ENCODE measurements around the gene HOXC10. TPM values are rescaled to one million over a fixed set of nuclear protein-coding genes. Genes with fewer than 3 reads are reported as not detected.
A peak's percentile ranks its signal among the peaks of the same experiment; 100 is the strongest.

Gene HOXC10
- total and polyA plus RNA-seq, 7 donors: not detected

GRCh38 chr12:54030889-54031471, 46.0 kb downstream of the HOXC10 start:
- intact Hi-C loops (cut with DNase I): loop anchor here (5.0 kb wide), 1 partner anchor 96 kb away; no protein-coding TSS in a partner anchor
- H3K4me3 ChIP-seq: no peak overlapping the region
- H3K4me1 ChIP-seq: peaks cover 0 to 42% (median 34%) of the 10 kb centered on the region in 4 donors
- no peak for DNase-seq
- TF ChIP-seq EP300 (IDR thresholded peaks at IDR 0.05) (no peak), POLR2A (IDR thresholded peaks at IDR 0.05) (no peak), POLR2AphosphoS5 (IDR thresholded peaks at IDR 0.05) (no peak)
- TF ChIP-seq, protein P1, sequence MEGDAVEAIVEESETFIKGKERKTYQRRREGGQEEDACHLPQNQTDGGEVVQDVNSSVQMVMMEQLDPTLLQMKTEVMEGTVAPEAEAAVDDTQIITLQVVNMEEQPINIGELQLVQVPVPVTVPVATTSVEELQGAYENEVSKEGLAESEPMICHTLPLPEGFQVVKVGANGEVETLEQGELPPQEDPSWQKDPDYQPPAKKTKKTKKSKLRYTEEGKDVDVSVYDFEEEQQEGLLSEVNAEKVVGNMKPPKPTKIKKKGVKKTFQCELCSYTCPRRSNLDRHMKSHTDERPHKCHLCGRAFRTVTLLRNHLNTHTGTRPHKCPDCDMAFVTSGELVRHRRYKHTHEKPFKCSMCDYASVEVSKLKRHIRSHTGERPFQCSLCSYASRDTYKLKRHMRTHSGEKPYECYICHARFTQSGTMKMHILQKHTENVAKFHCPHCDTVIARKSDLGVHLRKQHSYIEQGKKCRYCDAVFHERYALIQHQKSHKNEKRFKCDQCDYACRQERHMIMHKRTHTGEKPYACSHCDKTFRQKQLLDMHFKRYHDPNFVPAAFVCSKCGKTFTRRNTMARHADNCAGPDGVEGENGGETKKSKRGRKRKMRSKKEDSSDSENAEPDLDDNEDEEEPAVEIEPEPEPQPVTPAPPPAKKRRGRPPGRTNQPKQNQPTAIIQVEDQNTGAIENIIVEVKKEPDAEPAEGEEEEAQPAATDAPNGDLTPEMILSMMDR (IDR thresholded peaks at IDR 0.05): no peak
- peak overlapping the region in 1 of 4 donors; percentile 11 for H3K27ac ChIP-seq
- no peaks in the 10 kb centered on the region for H3K36me3 ChIP-seq
- H3K27me3 ChIP-seq: peaks cover 67 to 100% (median 96%) of the 10 kb centered on the region in 3 donors
- H3K9me3 ChIP-seq: no peaks in the 10 kb centered on the region
- 9 to 19% methylated on average over 46 of the region's 46 CpGs for WGBS, 2 donors

GRCh38 chr12:54031480-54031879, 46.5 kb downstream of the HOXC10 start:
- no peak for DNase-seq
- 38 to 55% methylated on average over 16 of the region's 16 CpGs for WGBS, 2 donors
- no peaks in the 10 kb centered on the region for H3K36me3 ChIP-seq
- no peak overlapping the region for H3K27ac ChIP-seq
- intact Hi-C loops (cut with DNase I): loop anchor here (5.0 kb wide), 1 partner anchor 96 kb away; no protein-coding TSS in a partner anchor
- peaks cover 65 to 100% (median 96%) of the 10 kb centered on the region in 3 donors for H3K27me3 ChIP-seq
- TF ChIP-seq, protein P1 (IDR thresholded peaks at IDR 0.05): no peak
- TF ChIP-seq POLR2A (IDR thresholded peaks at IDR 0.05) (no peak), POLR2AphosphoS5 (IDR thresholded peaks at IDR 0.05) (no peak), EP300 (IDR thresholded peaks at IDR 0.05) (no peak)
- peaks cover 0 to 42% (median 34%) of the 10 kb centered on the region in 4 donors for H3K4me1 ChIP-seq
- no peaks in the 10 kb centered on the region for H3K9me3 ChIP-seq
- no peak overlapping the region for H3K4me3 ChIP-seq

- Histone ChIP-seq H3K4me1 (peaks cover 0 to 42% (median 34%) of the 10 kb centered on the region in 4 donors), H3K4me3 (peak overlapping the region in 1 of 4 donors; percentile 43), H3K27me3 (peaks cover 58 to 100% (median 96%) of the 10 kb centered on the region in 3 donors), H3K36me3 (no peaks in the 10 kb centered on the region), H3K27ac (no peak overlapping the region), H3K9me3 (no peaks in the 10 kb centered on the region)
- TF ChIP-seq, protein P1 (IDR thresholded peaks at IDR 0.05): no peak
- no peak for TF ChIP-seq POLR2AphosphoS5 (IDR thresholded peaks at IDR 0.05)
- DNase-seq: no peak
- WGBS, 2 donors: 28 to 39% methylated on average over 6 of the region's 6 CpGs
- intact Hi-C loops (cut with DNase I): loop anchor here (1.0 to 5.0 kb wide), 2 partner anchors 95 to 159 kb away; no protein-coding TSS in a partner anchor
These were observed 47.2 kb downstream of the HOXC10 start for GRCh38 chr12:54032086-54032619.

- H3K27me3 ChIP-seq: peaks cover 54 to 100% (median 96%) of the 10 kb centered on the region in 3 donors
- H3K9me3 ChIP-seq: no peaks in the 10 kb centered on the region
- intact Hi-C loops (cut with DNase I): loop anchor here (1.0 to 5.0 kb wide), 2 partner anchors 95 to 159 kb away; no protein-coding TSS in a partner anchor
- H3K4me3 ChIP-seq: peak within 1 kb of the TSS; percentile 7 to 49 (median 32)
- peak; percentile 87 for DNase-seq
- no peaks in the 10 kb centered on the region for H3K36me3 ChIP-seq
- 4 to 14% methylated on average over 12 of the region's 12 CpGs for WGBS, 2 donors
- no peak for TF ChIP-seq POLR2AphosphoS5 (IDR thresholded peaks at IDR 0.05)
- TF ChIP-seq, protein P1 (IDR thresholded peaks at IDR 0.05): peak; percentile 78 to 97 (median 88)
- H3K27ac ChIP-seq: peak within 1 kb of the TSS in 3 of 4 donors; percentile 33 to 65 (median 44)
- H3K4me1 ChIP-seq: peaks cover 0 to 42% (median 34%) of the 10 kb centered on the region in 4 donors
These were observed 47.7 kb downstream of the HOXC10 start, which contains the start of gene HOXC5 for GRCh38 chr12:54032627-54033100. Gene HOXC5 (plus strand): TSS chr12:54033050. CDS start chr12:54033123, 73 bp downstream.
